Measurements from ENCODE around the gene EDDM3A.

Gene EDDM3A

DNA sequence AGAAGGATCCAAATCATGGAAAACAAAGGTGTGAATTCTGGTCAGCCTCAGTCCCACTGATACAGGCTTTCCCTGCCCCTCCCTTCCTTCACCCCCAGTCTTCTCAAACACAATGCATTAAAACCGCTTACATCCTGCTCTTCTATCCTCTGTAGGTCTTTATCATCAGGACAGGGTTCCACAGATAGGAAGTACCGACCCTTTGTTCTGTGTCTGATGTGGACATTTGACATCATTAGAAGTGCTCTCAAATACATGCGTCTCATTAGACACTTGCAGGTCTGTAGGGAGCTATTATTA is 22.9 kb downstream of the EDDM3A start:
- TF ChIP-seq, protein P1, sequence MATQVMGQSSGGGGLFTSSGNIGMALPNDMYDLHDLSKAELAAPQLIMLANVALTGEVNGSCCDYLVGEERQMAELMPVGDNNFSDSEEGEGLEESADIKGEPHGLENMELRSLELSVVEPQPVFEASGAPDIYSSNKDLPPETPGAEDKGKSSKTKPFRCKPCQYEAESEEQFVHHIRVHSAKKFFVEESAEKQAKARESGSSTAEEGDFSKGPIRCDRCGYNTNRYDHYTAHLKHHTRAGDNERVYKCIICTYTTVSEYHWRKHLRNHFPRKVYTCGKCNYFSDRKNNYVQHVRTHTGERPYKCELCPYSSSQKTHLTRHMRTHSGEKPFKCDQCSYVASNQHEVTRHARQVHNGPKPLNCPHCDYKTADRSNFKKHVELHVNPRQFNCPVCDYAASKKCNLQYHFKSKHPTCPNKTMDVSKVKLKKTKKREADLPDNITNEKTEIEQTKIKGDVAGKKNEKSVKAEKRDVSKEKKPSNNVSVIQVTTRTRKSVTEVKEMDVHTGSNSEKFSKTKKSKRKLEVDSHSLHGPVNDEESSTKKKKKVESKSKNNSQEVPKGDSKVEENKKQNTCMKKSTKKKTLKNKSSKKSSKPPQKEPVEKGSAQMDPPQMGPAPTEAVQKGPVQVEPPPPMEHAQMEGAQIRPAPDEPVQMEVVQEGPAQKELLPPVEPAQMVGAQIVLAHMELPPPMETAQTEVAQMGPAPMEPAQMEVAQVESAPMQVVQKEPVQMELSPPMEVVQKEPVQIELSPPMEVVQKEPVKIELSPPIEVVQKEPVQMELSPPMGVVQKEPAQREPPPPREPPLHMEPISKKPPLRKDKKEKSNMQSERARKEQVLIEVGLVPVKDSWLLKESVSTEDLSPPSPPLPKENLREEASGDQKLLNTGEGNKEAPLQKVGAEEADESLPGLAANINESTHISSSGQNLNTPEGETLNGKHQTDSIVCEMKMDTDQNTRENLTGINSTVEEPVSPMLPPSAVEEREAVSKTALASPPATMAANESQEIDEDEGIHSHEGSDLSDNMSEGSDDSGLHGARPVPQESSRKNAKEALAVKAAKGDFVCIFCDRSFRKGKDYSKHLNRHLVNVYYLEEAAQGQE (IDR thresholded peaks at IDR 0.05; ENCODE audit: insufficient read depth in 1 of 2, low read depth in 2 of 2, low read length in 2 of 2) = no peak
- TF ChIP-seq TAF1 (IDR thresholded peaks at IDR 0.05; ENCODE audit: borderline replicate concordance, insufficient read depth, low read length) = no peak
- TF ChIP-seq FOXP2 (optimal IDR thresholded peaks at IDR 0.05; ENCODE audit: borderline replicate concordance, extremely low read depth, extremely low read length, insufficient read depth) = no peak
- no peak for TF ChIP-seq POLR2AphosphoS5 (IDR thresholded peaks at IDR 0.05; ENCODE audit: low read depth, low read length)
- no peak for TF ChIP-seq SIN3A (IDR thresholded peaks at IDR 0.05; ENCODE audit: borderline replicate concordance, insufficient read depth, low read length)

DNA sequence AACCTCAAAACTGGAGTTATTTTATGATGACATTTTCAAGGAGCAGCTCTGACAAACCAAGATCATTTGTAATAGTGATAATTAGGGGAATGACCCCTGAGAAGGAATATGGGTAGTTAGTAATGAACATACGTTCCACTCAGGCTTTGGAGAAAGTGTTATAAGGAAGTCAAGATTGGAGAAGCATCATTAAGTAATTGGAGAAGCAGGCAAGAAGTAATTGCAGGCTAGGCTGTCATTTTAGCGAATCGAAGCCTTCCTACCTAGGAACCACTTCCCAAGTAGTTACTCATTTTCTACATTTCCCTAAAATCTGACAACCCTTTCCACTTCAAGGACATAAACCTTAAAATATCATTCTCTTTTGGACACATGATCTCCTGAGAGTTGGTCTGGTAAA is 23.7 kb downstream of the EDDM3A start:
- TF ChIP-seq, protein P1 (IDR thresholded peaks at IDR 0.05; ENCODE audit: insufficient read depth in 1 of 2, low read depth in 2 of 2, low read length in 2 of 2) = no peak
- TF ChIP-seq POLR2AphosphoS5 (IDR thresholded peaks at IDR 0.05; ENCODE audit: low read depth, low read length) (no peak), SIN3A (IDR thresholded peaks at IDR 0.05; ENCODE audit: borderline replicate concordance, insufficient read depth, low read length) (no peak), TAF1 (IDR thresholded peaks at IDR 0.05; ENCODE audit: borderline replicate concordance, insufficient read depth, low read length) (no peak), FOXP2 (optimal IDR thresholded peaks at IDR 0.05; ENCODE audit: borderline replicate concordance, extremely low read depth, extremely low read length, insufficient read depth) (no peak)

DNA sequence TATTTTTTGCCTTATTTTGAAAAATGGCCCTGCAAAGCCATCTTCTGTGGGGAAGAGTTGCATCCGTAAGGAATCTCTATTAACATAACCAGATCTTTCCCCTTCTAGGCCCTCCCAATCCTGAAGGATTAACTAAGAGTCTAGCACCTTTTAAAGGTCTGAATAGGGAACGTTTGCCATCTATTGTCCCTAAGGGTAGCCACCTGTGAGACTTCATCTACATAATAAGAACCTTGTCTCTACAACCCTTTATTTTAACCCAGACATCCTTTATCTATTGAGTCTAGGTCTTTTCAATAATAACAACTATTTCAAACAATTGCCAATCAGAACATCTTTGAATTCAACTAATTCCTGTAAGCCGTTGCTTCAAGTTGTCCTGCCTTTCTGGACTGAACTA is 27.0 kb downstream of the EDDM3A start:
- TF ChIP-seq FOXP2 (optimal IDR thresholded peaks at IDR 0.05; ENCODE audit: borderline replicate concordance, extremely low read depth, extremely low read length, insufficient read depth) = no peak
- TF ChIP-seq, protein P1 (IDR thresholded peaks at IDR 0.05; ENCODE audit: insufficient read depth in 1 of 2, low read depth in 2 of 2, low read length in 2 of 2) = no peak
- no peak for TF ChIP-seq TAF1 (IDR thresholded peaks at IDR 0.05; ENCODE audit: borderline replicate concordance, insufficient read depth, low read length)
- no peak for TF ChIP-seq POLR2AphosphoS5 (IDR thresholded peaks at IDR 0.05; ENCODE audit: low read depth, low read length)
- no peak for TF ChIP-seq SIN3A (IDR thresholded peaks at IDR 0.05; ENCODE audit: borderline replicate concordance, insufficient read depth, low read length)

DNA sequence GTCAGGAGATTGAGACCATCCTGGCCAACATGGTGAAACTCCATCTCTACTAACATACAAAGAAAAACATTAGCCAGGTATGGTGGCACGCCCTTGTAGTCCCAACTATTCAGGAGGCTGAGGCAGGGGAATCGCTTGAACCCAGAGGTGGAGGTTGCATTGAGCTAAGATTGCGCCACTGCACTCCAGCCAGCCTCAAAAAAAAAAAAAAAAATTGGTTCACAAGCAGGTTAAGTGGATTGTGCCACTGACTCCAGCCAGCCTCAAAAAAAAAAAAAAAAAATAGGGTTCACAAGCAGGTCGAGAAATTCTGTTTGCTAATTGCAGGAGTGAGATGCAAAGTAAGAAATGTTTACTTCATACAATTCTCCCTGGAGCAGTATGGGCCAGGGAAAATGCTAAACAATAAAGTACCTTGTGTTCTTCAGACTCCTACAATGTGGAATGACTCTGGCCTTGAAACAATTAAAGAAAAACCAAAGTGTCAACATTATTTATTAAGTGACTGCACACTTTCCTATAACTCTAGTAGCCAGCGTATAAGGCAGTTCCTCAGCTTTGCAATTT is 28.7 kb downstream of the EDDM3A start:
- TF ChIP-seq SIN3A (IDR thresholded peaks at IDR 0.05; ENCODE audit: borderline replicate concordance, insufficient read depth, low read length) = no peak
- no peak for TF ChIP-seq FOXP2 (optimal IDR thresholded peaks at IDR 0.05; ENCODE audit: borderline replicate concordance, extremely low read depth, extremely low read length, insufficient read depth)
- TF ChIP-seq, protein P1 (IDR thresholded peaks at IDR 0.05; ENCODE audit: insufficient read depth in 1 of 2, low read depth in 2 of 2, low read length in 2 of 2) = no peak
- no peak for TF ChIP-seq POLR2AphosphoS5 (IDR thresholded peaks at IDR 0.05; ENCODE audit: low read depth, low read length)
- TF ChIP-seq TAF1 (IDR thresholded peaks at IDR 0.05; ENCODE audit: borderline replicate concordance, insufficient read depth, low read length) = no peak

DNA sequence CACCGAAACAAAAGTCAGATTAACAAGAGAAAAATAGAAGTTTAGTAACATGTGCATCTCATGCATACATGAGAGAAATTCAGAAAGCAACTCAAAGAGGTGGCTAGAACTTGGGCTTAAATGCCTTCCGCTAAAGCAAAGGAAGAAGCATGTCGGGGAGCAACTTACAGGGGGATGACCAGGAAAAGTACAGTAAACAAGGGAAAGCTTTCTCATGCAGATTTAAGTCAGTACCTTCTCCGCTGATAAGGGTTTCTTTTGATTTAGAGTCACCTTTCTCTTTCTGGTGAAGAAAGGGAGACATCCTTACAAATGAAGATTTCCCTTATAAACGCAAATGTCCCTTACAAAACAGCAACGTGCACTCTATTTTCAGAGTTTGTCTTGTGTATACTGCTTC is 29.4 kb downstream of the EDDM3A start:
- TF ChIP-seq TAF1 (IDR thresholded peaks at IDR 0.05; ENCODE audit: borderline replicate concordance, insufficient read depth, low read length) (no peak), SIN3A (IDR thresholded peaks at IDR 0.05; ENCODE audit: borderline replicate concordance, insufficient read depth, low read length) (no peak), POLR2AphosphoS5 (IDR thresholded peaks at IDR 0.05; ENCODE audit: low read depth, low read length) (no peak), FOXP2 (optimal IDR thresholded peaks at IDR 0.05; ENCODE audit: borderline replicate concordance, extremely low read depth, extremely low read length, insufficient read depth) (no peak)
- TF ChIP-seq, protein P1 (IDR thresholded peaks at IDR 0.05; ENCODE audit: insufficient read depth in 1 of 2, low read depth in 2 of 2, low read length in 2 of 2) = no peak
